ENCODE measurements around the gene TPSD1. TPM values are rescaled to one million over a fixed set of nuclear protein-coding genes. Genes with fewer than 3 reads are reported as not detected.
"Not testable (repeated sequence)": the region's sequence is repeated elsewhere in the genome, so short reads cannot be mapped to it uniquely, and the experiment has no call there.

Gene TPSD1
- total and polyA plus RNA-seq, 2 experiments from 2014 or later, result not detected

DNA sequence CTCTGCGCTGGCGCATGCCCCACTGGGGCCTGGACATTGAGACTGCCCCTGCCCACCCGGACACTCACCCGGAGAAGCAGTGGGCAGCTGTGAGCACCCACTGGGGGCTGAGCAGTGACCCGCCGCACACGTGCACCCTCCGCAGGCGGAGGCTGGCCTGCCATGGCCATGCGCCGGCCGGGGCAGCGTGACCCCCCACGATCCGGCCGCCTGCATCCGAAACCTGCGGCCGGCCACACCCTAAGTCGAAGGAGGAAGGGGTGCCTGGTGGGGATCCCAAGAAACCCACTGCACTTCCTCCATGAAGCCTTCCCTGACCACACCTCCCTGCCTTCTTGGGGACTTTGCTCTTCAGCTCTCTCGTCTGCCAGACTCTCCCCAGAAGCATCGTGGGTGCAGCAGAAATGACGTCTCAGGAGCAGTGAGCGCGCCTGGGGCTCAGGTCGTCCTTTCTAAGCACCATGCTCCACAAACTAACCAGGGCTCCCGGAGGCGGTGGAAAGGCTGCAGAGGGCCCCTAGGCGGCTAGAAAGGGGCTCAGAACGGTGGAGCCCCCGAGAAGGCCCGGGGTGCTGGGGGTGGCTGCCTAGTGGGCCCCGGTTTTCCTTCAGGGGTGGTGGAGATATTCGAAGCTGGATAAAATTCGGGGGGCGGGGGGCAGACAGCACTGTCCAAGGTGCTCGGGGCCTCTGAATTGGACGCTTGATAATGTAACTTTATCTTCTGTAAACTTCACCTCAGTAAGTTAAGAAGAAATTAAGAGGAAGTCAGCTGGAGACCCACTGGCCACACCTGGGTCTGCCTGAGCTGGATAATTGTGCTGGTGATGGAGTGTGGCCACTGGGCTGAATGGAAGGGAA, 32.3 kb upstream of the TPSD1 start:
- H4K20me1 ChIP-seq (ENCODE audit: insufficient read depth, poor library complexity, severe bottlenecking), result no peaks in the 10 kb centered on the region
- no peak for TF ChIP-seq EZH2phosphoT487 (IDR thresholded peaks at IDR 0.05; ENCODE audit: low read depth, severe bottlenecking, unreplicated experiment)
- no peak for TF ChIP-seq EZH2 (IDR thresholded peaks at IDR 0.05; ENCODE audit: borderline replicate concordance)
- H3K4me2 ChIP-seq, result no peak overlapping the region
- no peaks in the 10 kb centered on the region for H3K36me3 ChIP-seq (replicated peaks; ENCODE audit: insufficient read depth, low read depth)
- H3K27me3 ChIP-seq, result no peaks in the 10 kb centered on the region
- no peak for DNase-seq (ENCODE audit: low spot score)
- WGBS (ENCODE audit: low lambda C conversion rate, missing lambda C conversion rate), result 90% methylated on average over 38 of the region's 38 CpGs
- no peaks in the 10 kb centered on the region for H3K9me2 ChIP-seq (replicated peaks; ENCODE audit: insufficient read depth)
- no peaks in the 10 kb centered on the region for H3K79me2 ChIP-seq
- no peaks in the 10 kb centered on the region for H3K9me3 ChIP-seq (ENCODE audit: low read depth)
- no peak overlapping the region for H2AFZ ChIP-seq
- no peak overlapping the region for H3K27ac ChIP-seq
- no peak overlapping the region for H3K4me3 ChIP-seq
- peaks cover 3% of the 10 kb centered on the region for H3K4me1 ChIP-seq (ENCODE audit: insufficient read depth)

DNA sequence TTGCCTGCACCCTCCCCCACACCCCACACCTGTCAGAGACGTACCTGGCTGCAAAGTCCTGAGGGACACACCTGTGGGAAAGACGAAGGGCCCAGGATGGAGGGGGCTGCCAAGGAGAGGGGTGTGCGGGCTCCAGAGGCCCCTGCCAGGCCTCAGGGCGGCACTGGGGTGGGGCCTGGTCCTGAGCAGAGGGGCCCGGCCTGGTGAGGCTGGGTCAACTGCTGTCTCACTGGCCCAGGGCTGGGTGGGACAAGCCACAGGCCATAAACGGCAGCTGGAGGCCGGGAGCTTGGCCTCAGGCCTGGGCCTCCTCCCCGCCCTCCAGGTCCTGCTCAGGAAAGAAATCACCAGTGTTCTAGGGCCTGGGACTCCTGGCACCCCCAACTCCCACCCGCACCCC, 31.3 kb upstream of the TPSD1 start:
- 87% methylated on average over 8 of the region's 9 CpGs for WGBS (ENCODE audit: low lambda C conversion rate, missing lambda C conversion rate)
- no peaks in the 10 kb centered on the region for H3K27me3 ChIP-seq
- H3K79me2 ChIP-seq, result no peaks in the 10 kb centered on the region

DNA sequence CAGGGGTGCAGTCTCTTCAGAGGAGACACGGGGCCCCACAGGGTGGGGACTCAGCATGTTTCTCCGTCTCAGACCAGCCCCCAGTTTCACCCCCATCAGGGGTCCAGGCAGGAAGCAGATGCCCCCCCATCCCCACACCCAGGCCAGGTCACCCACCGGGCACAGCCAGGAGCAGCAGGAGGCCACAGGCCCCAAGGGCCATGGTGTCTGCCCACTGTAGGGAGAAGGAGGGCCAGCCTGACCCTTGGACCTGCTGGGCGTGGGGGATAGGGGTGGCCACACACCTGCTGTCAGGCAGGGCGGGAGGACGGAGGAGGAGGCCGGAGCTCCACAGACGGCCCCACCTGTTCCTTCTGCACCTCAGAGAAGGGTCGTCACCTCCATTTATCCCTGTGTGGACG, 30.8 kb upstream of the TPSD1 start, which contains the start of gene TPSG1:
TPSG1 (minus strand) TSS at position 218 of the 401 bp plus-strand sequence; CDS start at position 202, 16 bp downstream.
- WGBS (ENCODE audit: low lambda C conversion rate, missing lambda C conversion rate), result 61% methylated on average over 10 of the region's 10 CpGs
- Histone ChIP-seq H3K4me1 (ENCODE audit: insufficient read depth) (peaks cover 3% of the 10 kb centered on the region), H3K79me2 (no peaks in the 10 kb centered on the region), H4K20me1 (ENCODE audit: insufficient read depth, poor library complexity, severe bottlenecking) (no peaks in the 10 kb centered on the region), H3K27ac (no peak within 1 kb of the TSS), H3K9me2 (replicated peaks; ENCODE audit: insufficient read depth) (no peaks in the 10 kb centered on the region), H3K4me2 (no peak within 1 kb of the TSS), H3K27me3 (no peaks in the 10 kb centered on the region), H3K36me3 (replicated peaks; ENCODE audit: insufficient read depth, low read depth) (no peaks in the 10 kb centered on the region), H3K9me3 (ENCODE audit: low read depth) (no peaks in the 10 kb centered on the region), H3K4me3 (no peak within 1 kb of the TSS), H2AFZ (no peak within 1 kb of the TSS)
- TF ChIP-seq EZH2 (IDR thresholded peaks at IDR 0.05; ENCODE audit: borderline replicate concordance), result no peak
- TF ChIP-seq EZH2phosphoT487 (IDR thresholded peaks at IDR 0.05; ENCODE audit: low read depth, severe bottlenecking, unreplicated experiment), result no peak
- TF ChIP-seq, protein P1, sequence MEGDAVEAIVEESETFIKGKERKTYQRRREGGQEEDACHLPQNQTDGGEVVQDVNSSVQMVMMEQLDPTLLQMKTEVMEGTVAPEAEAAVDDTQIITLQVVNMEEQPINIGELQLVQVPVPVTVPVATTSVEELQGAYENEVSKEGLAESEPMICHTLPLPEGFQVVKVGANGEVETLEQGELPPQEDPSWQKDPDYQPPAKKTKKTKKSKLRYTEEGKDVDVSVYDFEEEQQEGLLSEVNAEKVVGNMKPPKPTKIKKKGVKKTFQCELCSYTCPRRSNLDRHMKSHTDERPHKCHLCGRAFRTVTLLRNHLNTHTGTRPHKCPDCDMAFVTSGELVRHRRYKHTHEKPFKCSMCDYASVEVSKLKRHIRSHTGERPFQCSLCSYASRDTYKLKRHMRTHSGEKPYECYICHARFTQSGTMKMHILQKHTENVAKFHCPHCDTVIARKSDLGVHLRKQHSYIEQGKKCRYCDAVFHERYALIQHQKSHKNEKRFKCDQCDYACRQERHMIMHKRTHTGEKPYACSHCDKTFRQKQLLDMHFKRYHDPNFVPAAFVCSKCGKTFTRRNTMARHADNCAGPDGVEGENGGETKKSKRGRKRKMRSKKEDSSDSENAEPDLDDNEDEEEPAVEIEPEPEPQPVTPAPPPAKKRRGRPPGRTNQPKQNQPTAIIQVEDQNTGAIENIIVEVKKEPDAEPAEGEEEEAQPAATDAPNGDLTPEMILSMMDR (IDR thresholded peaks at IDR 0.05; ENCODE audit: poor library complexity), result no peak
- DNase-seq (ENCODE audit: low spot score), result peak; percentile 33

More for the DNA sequence above, 31.3 kb upstream of the TPSD1 start:
- Histone ChIP-seq H3K4me3 (no peak overlapping the region), H3K9me3 (ENCODE audit: low read depth) (no peaks in the 10 kb centered on the region), H3K27ac (no peak overlapping the region), H3K9me2 (replicated peaks; ENCODE audit: insufficient read depth) (no peaks in the 10 kb centered on the region), H2AFZ (no peak overlapping the region), H3K4me2 (no peak overlapping the region), H3K36me3 (replicated peaks; ENCODE audit: insufficient read depth, low read depth) (no peaks in the 10 kb centered on the region), H4K20me1 (ENCODE audit: insufficient read depth, poor library complexity, severe bottlenecking) (no peaks in the 10 kb centered on the region), H3K4me1 (ENCODE audit: insufficient read depth) (peaks cover 3% of the 10 kb centered on the region)
- DNase-seq (ENCODE audit: low spot score), result no peak
- TF ChIP-seq EZH2phosphoT487 (IDR thresholded peaks at IDR 0.05; ENCODE audit: low read depth, severe bottlenecking, unreplicated experiment) (no peak), EZH2 (IDR thresholded peaks at IDR 0.05; ENCODE audit: borderline replicate concordance) (no peak)
- TF ChIP-seq, protein P1 (IDR thresholded peaks at IDR 0.05; ENCODE audit: poor library complexity), result no peak

DNA sequence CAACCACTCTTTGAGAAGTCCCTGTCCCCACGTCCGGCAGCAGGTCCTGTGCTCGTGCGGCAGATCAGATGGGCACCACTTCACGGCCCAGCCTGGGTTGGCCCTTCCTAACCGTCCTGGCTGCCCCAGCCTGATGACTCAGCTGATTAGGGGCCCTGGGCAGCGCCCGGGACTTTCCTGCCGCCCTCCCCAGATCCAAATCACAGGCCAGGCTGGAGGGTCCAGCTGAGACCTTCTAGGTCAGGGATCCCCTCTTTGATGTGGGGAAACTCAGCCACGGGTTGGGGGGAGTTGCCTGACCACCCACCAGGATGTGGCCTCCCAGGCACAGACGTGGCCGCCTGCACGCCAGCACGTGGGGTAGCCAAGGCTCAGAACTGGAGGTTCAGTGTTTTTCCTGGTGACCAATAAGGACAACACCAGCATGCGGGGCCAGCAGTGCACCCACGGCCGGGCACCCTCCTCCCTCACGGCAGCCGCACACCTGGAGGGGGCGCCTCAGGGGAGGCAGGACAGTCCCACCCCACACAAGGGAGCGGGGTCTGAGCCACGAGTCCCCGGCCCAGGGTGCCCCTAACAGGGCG, 30.0 kb upstream of the TPSD1 start:
- H3K4me2 ChIP-seq; DNase-seq (ENCODE audit: low spot score); H3K27me3 ChIP-seq; H3K9me2 ChIP-seq (replicated peaks; ENCODE audit: insufficient read depth); H4K20me1 ChIP-seq (ENCODE audit: insufficient read depth, poor library complexity, severe bottlenecking); H2AFZ ChIP-seq; H3K79me2 ChIP-seq; H3K27ac ChIP-seq; H3K4me1 ChIP-seq (ENCODE audit: insufficient read depth); H3K4me3 ChIP-seq; H3K9me3 ChIP-seq (ENCODE audit: low read depth); H3K36me3 ChIP-seq (replicated peaks; ENCODE audit: insufficient read depth, low read depth): not testable (repeated sequence)
- 82% methylated on average over 20 of the region's 24 CpGs for WGBS (ENCODE audit: low lambda C conversion rate, missing lambda C conversion rate)

DNA sequence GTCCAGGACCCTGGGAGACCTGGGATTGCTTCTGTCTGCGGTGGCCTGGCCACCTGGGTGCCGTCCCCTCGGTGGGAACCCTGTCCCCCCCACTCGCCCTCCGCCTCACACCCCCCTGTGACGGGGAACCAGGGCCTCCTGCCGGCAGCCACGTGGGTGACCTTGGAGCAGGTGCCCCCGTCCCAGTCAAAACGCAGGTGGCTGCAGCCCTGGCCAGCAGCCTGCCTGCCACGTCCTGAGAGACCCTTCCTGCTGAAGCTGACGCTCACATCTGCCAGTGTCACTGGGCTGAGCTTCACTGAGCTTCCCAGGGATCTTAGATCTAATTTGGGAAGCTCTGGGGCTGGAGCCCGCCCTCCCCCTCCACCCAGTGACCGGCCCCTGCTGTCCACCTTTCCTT, 29.2 kb upstream of the TPSD1 start:
- H3K27me3 ChIP-seq; H3K4me2 ChIP-seq; H2AFZ ChIP-seq; H3K79me2 ChIP-seq; H3K4me3 ChIP-seq; H3K27ac ChIP-seq; H3K9me3 ChIP-seq (ENCODE audit: low read depth); H3K36me3 ChIP-seq (replicated peaks; ENCODE audit: insufficient read depth, low read depth); H4K20me1 ChIP-seq (ENCODE audit: insufficient read depth, poor library complexity, severe bottlenecking); H3K4me1 ChIP-seq (ENCODE audit: insufficient read depth); DNase-seq (ENCODE audit: low spot score); H3K9me2 ChIP-seq (replicated peaks; ENCODE audit: insufficient read depth): not testable (repeated sequence)
- 100% methylated on average over 2 of the region's 14 CpGs for WGBS (ENCODE audit: low lambda C conversion rate, missing lambda C conversion rate)

DNA sequence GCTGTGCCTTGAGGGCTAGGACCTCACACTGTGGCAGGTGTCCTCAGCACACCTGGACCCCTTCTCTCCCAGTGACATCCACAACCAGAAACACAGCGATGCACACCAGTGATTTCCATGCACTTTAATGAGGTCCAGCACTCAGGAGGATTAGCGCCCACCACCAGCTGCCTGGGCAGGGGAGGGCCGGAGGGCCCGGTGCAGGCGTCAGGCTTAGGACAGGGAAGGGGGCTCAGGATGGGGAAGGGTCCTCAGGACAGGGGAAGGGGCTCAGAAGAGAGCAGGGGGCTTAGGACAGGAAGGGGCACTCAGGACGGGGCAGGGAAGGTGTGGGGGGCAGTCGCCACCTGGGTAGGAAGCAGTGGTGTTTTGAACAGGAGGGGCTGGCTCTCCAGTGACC, 27.6 kb upstream of the TPSD1 start:
- not testable (repeated sequence) for H3K4me1 ChIP-seq (ENCODE audit: insufficient read depth); H3K4me3 ChIP-seq
- 89% methylated on average over 6 of the region's 7 CpGs for WGBS (ENCODE audit: low lambda C conversion rate, missing lambda C conversion rate)

More for the DNA sequence above, 27.6 kb upstream of the TPSD1 start:
- not testable (repeated sequence) for H3K9me3 ChIP-seq (ENCODE audit: low read depth); H4K20me1 ChIP-seq (ENCODE audit: insufficient read depth, poor library complexity, severe bottlenecking); DNase-seq (ENCODE audit: low spot score); H3K27ac ChIP-seq; H2AFZ ChIP-seq; H3K27me3 ChIP-seq; H3K4me2 ChIP-seq; H3K9me2 ChIP-seq (replicated peaks; ENCODE audit: insufficient read depth); H3K36me3 ChIP-seq (replicated peaks; ENCODE audit: insufficient read depth, low read depth); H3K79me2 ChIP-seq
